ENCODE measurements around the gene EDC3. TPM values are rescaled to one million over a fixed set of nuclear protein-coding genes. Genes with fewer than 3 reads are reported as not detected.

EDC3 gene
- total and polyA plus RNA-seq, 9 of the 15 experiments (the other 6 are each of a cell fraction or from before 2014, with no cell fraction given) = 11.7 to 63.9 (median 32.8) TPM

DNA sequence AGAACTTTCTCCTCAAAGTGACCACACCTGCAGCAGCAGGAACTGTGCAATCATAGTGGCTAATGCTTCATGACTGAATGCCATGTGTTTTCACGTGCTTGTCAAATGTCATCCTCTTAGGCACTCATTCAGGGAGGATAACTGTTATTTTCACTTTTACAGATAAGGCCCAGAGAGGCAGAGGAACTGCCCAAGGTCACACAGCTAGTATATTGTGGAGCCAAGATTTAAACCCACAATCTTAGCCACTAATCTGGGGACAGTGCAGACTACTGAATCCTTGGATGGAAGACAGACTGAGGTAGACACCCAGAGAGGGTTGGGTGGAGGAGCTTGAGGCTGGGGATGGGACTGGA lies 90.1 kb downstream of the EDC3 start:
- Histone ChIP-seq H3K27me3 (ENCODE audit: control insufficient read depth in 2 of 2, insufficient read depth in 2 of 2, low read length in 2 of 2) (peaks cover 0 to 11% of the 10 kb centered on the region in 2 experiments; a peak in 1 of 5 replicates), H3K9me3 (replicated peaks; ENCODE audit: control insufficient read depth, insufficient read depth, low read depth, low read length) (no peaks in the 10 kb centered on the region), H3K4me3 (no peak overlapping the region), H3K9me1 (ENCODE audit: control insufficient read depth, insufficient read depth, low read length) (no peaks in the 10 kb centered on the region), H2AFZ (ENCODE audit: low read depth, low read length) (no peak overlapping the region), H3K9ac (ENCODE audit: insufficient read depth in 1 of 2, low read depth in 2 of 2, low read length in 2 of 2) (no peak overlapping the region), H3K27ac (ENCODE audit: extremely low read depth, low read depth, low read length) (no peak overlapping the region), H3K79me2 (ENCODE audit: control insufficient read depth, insufficient read depth, low read length) (no peaks in the 10 kb centered on the region), H4K20me1 (replicated peaks; ENCODE audit: control insufficient read depth, insufficient read depth, low read length) (peaks cover 7% of the 10 kb centered on the region), H3K36me3 (ENCODE audit: control insufficient read depth, insufficient read depth, low read length) (no peaks in the 10 kb centered on the region), H3K4me2 (ENCODE audit: insufficient read depth, low read length) (no peak overlapping the region), H3K4me1 (replicated peaks in 1 of 2; ENCODE audit: control insufficient read depth in 2 of 2, insufficient read depth in 2 of 2, low read length in 2 of 2) (peaks cover 13 to 50% of the 10 kb centered on the region in 2 experiments)
- intact Hi-C loops (cut with micrococcal nuclease) = no loop called here
- ATAC-seq (no peak), FAIRE-seq (no peak), DNase-seq (ENCODE audit: extremely low read depth in 1 of 4, low spot score in 3 of 4) (no peak)
- in situ Hi-C loops (cut with MboI) = no loop called here
- CTCF ChIA-PET (ENCODE audit: low intra/inter-chr PET ratio) = no interaction called here
- TF ChIP-seq ZNF79 (CRISPR knock-in tag; IDR thresholded peaks at IDR 0.05; ENCODE audit: low read depth) (no peak), RBM34 (IDR thresholded peaks at IDR 0.05; ENCODE audit: borderline replicate concordance, insufficient read depth, low read length) (no peak), ZNF146 (CRISPR knock-in tag; IDR thresholded peaks at IDR 0.05; ENCODE audit: unreplicated experiment) (no peak), SMARCA5 (IDR thresholded peaks at IDR 0.05) (0 out of 2 replicates have a peak, but pooled peaks have one; percentile 36), RBM25 (IDR thresholded peaks at IDR 0.05; ENCODE audit: low read depth, low read length, severe bottlenecking) (peak; percentile 66), ATF1 (CRISPR knock-in tag; IDR thresholded peaks at IDR 0.05) (no peak), ATF1 (tag; IDR thresholded peaks at IDR 0.05) (no peak), EP400 (IDR thresholded peaks at IDR 0.05) (no peak), HINFP (tag; conservative IDR thresholded peaks at IDR 0.05; ENCODE audit: low read depth) (no peak), BCOR (IDR thresholded peaks at IDR 0.05) (peak; percentile 84), ZNF12 (CRISPR knock-in tag; IDR thresholded peaks at IDR 0.05) (no peak), ZFP36 (IDR thresholded peaks at IDR 0.05; ENCODE audit: low read depth, low read length, partially characterized antibody) (peak; percentile 85), L3MBTL2 (IDR thresholded peaks at IDR 0.05) (no peak), FOXK2 (conservative IDR thresholded peaks at IDR 0.05 in 1 of 2, IDR thresholded peaks at IDR 0.05 in 1 of 2; ENCODE audit: low read depth in 2 of 2) (no peak)
- POLR2A ChIA-PET = interaction anchor here (0.6 to 1.3 kb wide), 2 partner anchors 10 to 14 kb away, joined by 3 to 5 read pairs; partner anchors contain the start of gene CLK3
- no TSS peak for BruUV-seq (replicated peaks)
- WGBS (ENCODE audit: insufficient coverage, low coverage, missing lambda C conversion rate) = 0% methylated on average over 1 of the region's 1 CpG

All from K562 (cell line).